ENCODE data around the gene ECHS1. TPM values are rescaled to one million over a fixed set of nuclear protein-coding genes. Genes with fewer than 3 reads are reported as not detected.

The ECHS1 gene
- total RNA-seq, 1 donor from 2014 or later: 77.4 TPM

DNA sequence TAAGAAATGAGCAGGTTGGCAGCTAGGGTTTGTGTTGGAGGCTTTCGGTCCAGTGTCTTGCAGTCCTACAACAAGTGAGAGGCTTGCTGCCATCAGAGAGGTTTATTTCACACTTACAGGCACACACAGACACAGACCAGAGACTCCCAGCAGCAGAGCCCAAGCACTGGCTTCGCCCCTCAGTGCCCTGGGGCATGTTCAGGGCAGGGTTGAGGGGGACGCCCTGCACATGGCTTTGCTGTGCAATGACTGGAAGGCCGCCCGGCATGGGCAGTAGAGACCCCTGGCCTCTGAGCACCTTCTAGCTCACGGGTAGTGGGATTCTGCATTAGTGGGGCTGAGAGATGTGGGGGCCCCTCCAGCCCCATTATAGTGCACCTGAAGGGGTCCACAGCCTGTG lies 47.4 kb upstream of the ECHS1 start:
- peaks cover 5% of the 10 kb centered on the region for H3K9me3 Mint-ChIP-seq
- peaks cover 28% of the 10 kb centered on the region for H3K27me3 ChIP-seq
- H3K27ac Mint-ChIP-seq: no peak overlapping the region
- peaks cover 19% of the 10 kb centered on the region for H4K20me1 ChIP-seq (ENCODE audit: low read depth)
- H3K36me3 Mint-ChIP-seq: peaks cover 7% of the 10 kb centered on the region
- peaks cover 12% of the 10 kb centered on the region for H3F3A ChIP-seq (ENCODE audit: low read depth)
- no peak overlapping the region for H3K9ac ChIP-seq
- H3K27ac ChIP-seq: no peak overlapping the region
- H3K4me1 Mint-ChIP-seq: no peaks in the 10 kb centered on the region
- H3K4me3 ChIP-seq: no peak overlapping the region
- no peak overlapping the region for H3K4me2 ChIP-seq
- no peak overlapping the region for H2AFZ ChIP-seq (replicated peaks)
- no peak overlapping the region for H3K4me3 Mint-ChIP-seq
- no peak for DNase-seq (ENCODE audit: low spot score)
- no peaks in the 10 kb centered on the region for H3K79me2 ChIP-seq (ENCODE audit: low read depth)
- no peak for TF ChIP-seq EZH2 (IDR thresholded peaks at IDR 0.05)
- TF ChIP-seq EZH2phosphoT487 (IDR thresholded peaks at IDR 0.05): no peak
- TF ChIP-seq, protein P1, sequence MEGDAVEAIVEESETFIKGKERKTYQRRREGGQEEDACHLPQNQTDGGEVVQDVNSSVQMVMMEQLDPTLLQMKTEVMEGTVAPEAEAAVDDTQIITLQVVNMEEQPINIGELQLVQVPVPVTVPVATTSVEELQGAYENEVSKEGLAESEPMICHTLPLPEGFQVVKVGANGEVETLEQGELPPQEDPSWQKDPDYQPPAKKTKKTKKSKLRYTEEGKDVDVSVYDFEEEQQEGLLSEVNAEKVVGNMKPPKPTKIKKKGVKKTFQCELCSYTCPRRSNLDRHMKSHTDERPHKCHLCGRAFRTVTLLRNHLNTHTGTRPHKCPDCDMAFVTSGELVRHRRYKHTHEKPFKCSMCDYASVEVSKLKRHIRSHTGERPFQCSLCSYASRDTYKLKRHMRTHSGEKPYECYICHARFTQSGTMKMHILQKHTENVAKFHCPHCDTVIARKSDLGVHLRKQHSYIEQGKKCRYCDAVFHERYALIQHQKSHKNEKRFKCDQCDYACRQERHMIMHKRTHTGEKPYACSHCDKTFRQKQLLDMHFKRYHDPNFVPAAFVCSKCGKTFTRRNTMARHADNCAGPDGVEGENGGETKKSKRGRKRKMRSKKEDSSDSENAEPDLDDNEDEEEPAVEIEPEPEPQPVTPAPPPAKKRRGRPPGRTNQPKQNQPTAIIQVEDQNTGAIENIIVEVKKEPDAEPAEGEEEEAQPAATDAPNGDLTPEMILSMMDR (IDR thresholded peaks at IDR 0.05): no peak
- H3K27me3 Mint-ChIP-seq (ENCODE audit: insufficient read depth, low read depth): peaks cover 3% of the 10 kb centered on the region
- H3K9me3 ChIP-seq (ENCODE audit: low read depth): no peaks in the 10 kb centered on the region
- no peaks in the 10 kb centered on the region for H3K4me1 ChIP-seq
- H3K36me3 ChIP-seq: no peaks in the 10 kb centered on the region

DNA sequence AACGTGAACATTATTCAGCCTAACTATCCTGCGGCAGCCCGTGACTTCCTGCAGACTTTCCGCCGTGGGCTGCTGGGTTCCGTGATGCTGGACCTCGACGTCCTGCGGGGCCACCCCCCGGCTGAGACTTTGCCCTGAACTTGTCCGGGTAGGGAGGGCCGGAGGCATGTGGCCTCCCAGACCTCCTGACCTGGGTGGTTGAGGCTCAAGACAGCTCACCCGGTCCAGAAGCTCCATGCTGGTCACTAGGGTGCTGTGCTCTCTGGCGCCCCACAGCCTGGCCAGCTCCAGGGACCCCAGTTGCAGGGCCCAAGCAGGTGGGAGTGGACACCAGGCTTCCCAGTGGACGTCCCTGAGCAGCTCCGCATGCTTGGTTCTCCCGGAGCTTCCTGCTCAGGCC lies 46.9 kb upstream of the ECHS1 start:
- Mint-ChIP-seq H3K36me3 (peaks cover 13% of the 10 kb centered on the region), H3K4me1 (no peaks in the 10 kb centered on the region), H3K4me3 (no peak overlapping the region), H3K27me3 (ENCODE audit: insufficient read depth, low read depth) (peaks cover 3% of the 10 kb centered on the region), H3K27ac (no peak overlapping the region), H3K9me3 (peaks cover 10% of the 10 kb centered on the region)
- peaks cover 23% of the 10 kb centered on the region for H3K27me3 ChIP-seq
- no peak for DNase-seq (ENCODE audit: low spot score)
- no peak overlapping the region for H3K4me2 ChIP-seq
- H3K9me3 ChIP-seq (ENCODE audit: low read depth): no peaks in the 10 kb centered on the region
- peaks cover 12% of the 10 kb centered on the region for H3F3A ChIP-seq (ENCODE audit: low read depth)
- H3K4me1 ChIP-seq: no peaks in the 10 kb centered on the region
- H2AFZ ChIP-seq (replicated peaks): no peak overlapping the region
- H4K20me1 ChIP-seq (ENCODE audit: low read depth): peaks cover 19% of the 10 kb centered on the region
- H3K36me3 ChIP-seq: no peaks in the 10 kb centered on the region
- no peak overlapping the region for H3K9ac ChIP-seq
- no peak overlapping the region for H3K4me3 ChIP-seq
- H3K79me2 ChIP-seq (ENCODE audit: low read depth): no peaks in the 10 kb centered on the region
- H3K27ac ChIP-seq: no peak overlapping the region
- TF ChIP-seq, protein P1 (IDR thresholded peaks at IDR 0.05): no peak
- TF ChIP-seq EZH2phosphoT487 (IDR thresholded peaks at IDR 0.05) (no peak), EZH2 (IDR thresholded peaks at IDR 0.05) (no peak)

- Histone ChIP-seq H3K27ac (no peak overlapping the region), H3K27me3 (peaks cover 18% of the 10 kb centered on the region), H3F3A (ENCODE audit: low read depth) (peaks cover 12% of the 10 kb centered on the region), H3K9me3 (ENCODE audit: low read depth) (no peaks in the 10 kb centered on the region), H4K20me1 (ENCODE audit: low read depth) (peaks cover 19% of the 10 kb centered on the region), H3K4me3 (no peak overlapping the region), H2AFZ (replicated peaks) (no peak overlapping the region), H3K36me3 (no peaks in the 10 kb centered on the region), H3K4me2 (no peak overlapping the region), H3K9ac (no peak overlapping the region), H3K4me1 (no peaks in the 10 kb centered on the region), H3K79me2 (ENCODE audit: low read depth) (no peaks in the 10 kb centered on the region)
- Mint-ChIP-seq H3K4me3 (no peak overlapping the region), H3K27ac (no peak overlapping the region), H3K4me1 (no peaks in the 10 kb centered on the region), H3K36me3 (peaks cover 16% of the 10 kb centered on the region), H3K27me3 (ENCODE audit: insufficient read depth, low read depth) (peaks cover 3% of the 10 kb centered on the region), H3K9me3 (peaks cover 13% of the 10 kb centered on the region)
- DNase-seq (ENCODE audit: low spot score): no peak
- TF ChIP-seq, protein P1 (IDR thresholded peaks at IDR 0.05): no peak
- TF ChIP-seq EZH2phosphoT487 (IDR thresholded peaks at IDR 0.05): no peak
- TF ChIP-seq EZH2 (IDR thresholded peaks at IDR 0.05): no peak
Measured at GRCh38 chr10:133419211-133419950, 46.2 kb upstream of the ECHS1 start.
